Ovary (tissue), 3 donors: Measurements from ENCODE around the gene PCDHGB5.

ENCODE experiments used
- EP300 ChIP-seq: sonication (generic); formaldehyde crosslinking; IDR thresholded peaks from one replicate; pipeline ENCODE4 v1.6.1; 2017; ENCODE audit warnings: antibody characterized with exemption
- POLR2A ChIP-seq: fragments of 450-650 bp; IDR thresholded peaks from one replicate; pipeline ENCODE4 v1.6.1; 2017; ENCODE audit warnings: antibody characterized with exemption, mild to moderate bottlenecking, moderate library complexity
- TF ChIP-seq, protein P1 (sequence below), 3 donors: fragments of 450-650 bp in 2 of 3; fragments of 200-600 bp in 1 of 3; IDR thresholded peaks; one replicate each; pipeline versions ENCODE4 v1.5.1 to v1.8.0; 2016 to 2022; ENCODE audit warnings: antibody characterized with exemption in 3 of 3, mild to moderate bottlenecking in 1 of 3
- donor health status: DM: no; HTN: no; CAD: no.

DNA sequence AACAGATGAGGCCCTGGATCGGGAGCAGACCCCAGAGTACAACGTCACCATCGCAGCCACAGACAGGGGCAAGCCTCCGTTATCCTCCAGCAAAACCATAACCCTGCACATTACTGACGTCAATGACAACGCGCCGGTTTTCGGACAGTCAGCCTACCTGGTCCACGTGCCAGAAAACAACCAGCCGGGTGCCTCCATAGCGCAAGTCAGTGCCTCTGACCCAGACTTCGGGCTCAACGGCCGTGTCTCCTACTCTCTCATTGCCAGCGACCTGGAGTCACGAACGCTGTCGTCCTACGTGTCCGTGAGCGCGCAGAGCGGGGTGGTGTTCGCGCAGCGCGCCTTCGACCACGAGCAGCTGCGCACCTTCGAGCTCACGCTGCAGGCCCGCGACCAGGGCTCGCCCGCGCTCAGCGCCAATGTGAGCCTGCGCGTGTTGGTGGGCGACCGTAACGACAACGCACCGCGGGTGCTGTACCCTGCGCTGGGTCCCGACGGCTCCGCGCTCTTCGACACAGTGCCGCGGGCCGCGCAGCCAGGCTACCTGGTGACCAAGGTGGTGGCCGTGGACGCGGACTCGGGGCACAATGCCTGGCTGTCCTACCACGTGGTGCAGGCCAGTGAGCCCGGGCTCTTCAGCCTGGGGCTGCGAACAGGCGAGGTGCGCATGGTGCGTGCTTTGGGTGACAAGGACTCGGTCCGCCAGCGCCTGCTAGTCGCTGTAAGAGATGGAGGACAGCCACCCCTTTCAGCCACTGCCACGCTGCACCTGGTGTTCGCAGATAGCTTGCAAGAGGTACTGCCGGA, 21.5 kb downstream of the PCDHGB5 start:
- TF ChIP-seq, protein P1, sequence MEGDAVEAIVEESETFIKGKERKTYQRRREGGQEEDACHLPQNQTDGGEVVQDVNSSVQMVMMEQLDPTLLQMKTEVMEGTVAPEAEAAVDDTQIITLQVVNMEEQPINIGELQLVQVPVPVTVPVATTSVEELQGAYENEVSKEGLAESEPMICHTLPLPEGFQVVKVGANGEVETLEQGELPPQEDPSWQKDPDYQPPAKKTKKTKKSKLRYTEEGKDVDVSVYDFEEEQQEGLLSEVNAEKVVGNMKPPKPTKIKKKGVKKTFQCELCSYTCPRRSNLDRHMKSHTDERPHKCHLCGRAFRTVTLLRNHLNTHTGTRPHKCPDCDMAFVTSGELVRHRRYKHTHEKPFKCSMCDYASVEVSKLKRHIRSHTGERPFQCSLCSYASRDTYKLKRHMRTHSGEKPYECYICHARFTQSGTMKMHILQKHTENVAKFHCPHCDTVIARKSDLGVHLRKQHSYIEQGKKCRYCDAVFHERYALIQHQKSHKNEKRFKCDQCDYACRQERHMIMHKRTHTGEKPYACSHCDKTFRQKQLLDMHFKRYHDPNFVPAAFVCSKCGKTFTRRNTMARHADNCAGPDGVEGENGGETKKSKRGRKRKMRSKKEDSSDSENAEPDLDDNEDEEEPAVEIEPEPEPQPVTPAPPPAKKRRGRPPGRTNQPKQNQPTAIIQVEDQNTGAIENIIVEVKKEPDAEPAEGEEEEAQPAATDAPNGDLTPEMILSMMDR (IDR thresholded peaks at IDR 0.05), result no peak
- TF ChIP-seq EP300 (no peak), POLR2A (no peak)
